Measurements from ENCODE around the gene MTURN.

Gene MTURN

DNA sequence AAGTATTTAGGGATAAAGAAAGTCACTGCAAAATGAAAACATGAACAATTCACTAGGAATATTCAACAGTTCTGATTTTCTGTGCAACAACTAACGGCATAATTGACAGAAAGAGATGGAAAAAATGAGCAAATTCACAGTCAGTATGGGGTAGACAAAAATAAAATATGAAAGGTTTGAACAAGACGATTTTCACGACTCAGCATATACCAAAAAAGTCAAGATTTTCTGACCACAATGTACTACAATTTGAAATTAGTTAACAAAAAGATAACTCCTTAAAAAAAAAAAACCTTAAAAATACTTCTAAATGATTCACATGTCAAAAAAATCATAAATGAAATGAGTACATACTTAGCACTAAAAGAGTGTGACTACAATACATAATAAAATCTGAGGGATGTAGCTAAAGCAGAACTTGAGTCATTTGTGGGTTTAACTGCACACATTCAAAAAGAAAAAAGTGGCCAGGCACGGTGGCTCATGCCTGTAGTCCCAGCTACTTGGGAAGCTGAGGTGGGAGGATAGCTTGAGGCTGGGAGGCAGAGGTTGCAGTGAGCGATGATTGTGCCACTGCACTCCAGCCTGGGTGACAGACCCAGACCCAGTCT lies 22.6 kb upstream of the MTURN start:
- Histone ChIP-seq H3K9me3 (ENCODE audit: control insufficient read depth, insufficient read depth, low read length) (peaks cover 6% of the 10 kb centered on the region; the same call in 1 of the 2 replicates), H3K36me3 (ENCODE audit: control insufficient read depth, insufficient read depth, low read length) (no peaks in the 10 kb centered on the region)

DNA sequence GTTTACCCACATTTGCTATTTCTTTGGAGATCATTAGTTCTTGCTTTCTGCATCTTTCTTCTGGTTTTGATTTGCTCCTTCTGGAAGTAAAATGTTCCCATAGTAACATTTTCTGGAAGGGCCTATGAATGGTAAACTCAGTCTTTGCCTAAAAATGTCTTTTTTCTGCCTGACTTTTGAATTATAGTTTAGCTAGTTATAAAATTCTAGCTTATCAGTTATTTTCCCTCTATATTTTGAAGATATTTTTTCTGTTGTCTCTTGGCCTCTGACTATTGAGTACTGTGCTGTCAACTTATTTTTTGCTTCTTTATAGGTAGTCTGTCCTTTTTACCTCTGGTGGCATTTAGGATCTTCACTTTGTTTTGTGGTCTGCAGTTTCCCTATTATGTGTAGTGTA lies 21.6 kb upstream of the MTURN start:
- no peaks in the 10 kb centered on the region for H3K4me1 ChIP-seq (ENCODE audit: control insufficient read depth, insufficient read depth, low read length)
- H3K36me3 ChIP-seq (ENCODE audit: control insufficient read depth, insufficient read depth, low read length) = no peaks in the 10 kb centered on the region
- no peaks in the 10 kb centered on the region for H3K27me3 ChIP-seq (ENCODE audit: control insufficient read depth, insufficient read depth, low read length)
- peaks cover 6% of the 10 kb centered on the region; the same call in 1 of the 2 replicates for H3K9me3 ChIP-seq (ENCODE audit: control insufficient read depth, insufficient read depth, low read length)
- no peak overlapping the region for H3K9ac ChIP-seq (ENCODE audit: low read depth, low read length)
- no peak overlapping the region for H3K27ac ChIP-seq (ENCODE audit: low read depth, low read length)
- H3K4me3 ChIP-seq (ENCODE audit: low read depth, low read length) = no peak overlapping the region

More for the DNA sequence above, 22.6 kb upstream of the MTURN start:
- Histone ChIP-seq H3K4me3 (ENCODE audit: low read depth, low read length) (no peak overlapping the region), H3K27ac (ENCODE audit: low read depth, low read length) (no peak overlapping the region), H3K4me1 (ENCODE audit: control insufficient read depth, insufficient read depth, low read length) (no peaks in the 10 kb centered on the region), H3K9ac (ENCODE audit: low read depth, low read length) (no peak overlapping the region), H3K27me3 (ENCODE audit: control insufficient read depth, insufficient read depth, low read length) (no peaks in the 10 kb centered on the region)

DNA sequence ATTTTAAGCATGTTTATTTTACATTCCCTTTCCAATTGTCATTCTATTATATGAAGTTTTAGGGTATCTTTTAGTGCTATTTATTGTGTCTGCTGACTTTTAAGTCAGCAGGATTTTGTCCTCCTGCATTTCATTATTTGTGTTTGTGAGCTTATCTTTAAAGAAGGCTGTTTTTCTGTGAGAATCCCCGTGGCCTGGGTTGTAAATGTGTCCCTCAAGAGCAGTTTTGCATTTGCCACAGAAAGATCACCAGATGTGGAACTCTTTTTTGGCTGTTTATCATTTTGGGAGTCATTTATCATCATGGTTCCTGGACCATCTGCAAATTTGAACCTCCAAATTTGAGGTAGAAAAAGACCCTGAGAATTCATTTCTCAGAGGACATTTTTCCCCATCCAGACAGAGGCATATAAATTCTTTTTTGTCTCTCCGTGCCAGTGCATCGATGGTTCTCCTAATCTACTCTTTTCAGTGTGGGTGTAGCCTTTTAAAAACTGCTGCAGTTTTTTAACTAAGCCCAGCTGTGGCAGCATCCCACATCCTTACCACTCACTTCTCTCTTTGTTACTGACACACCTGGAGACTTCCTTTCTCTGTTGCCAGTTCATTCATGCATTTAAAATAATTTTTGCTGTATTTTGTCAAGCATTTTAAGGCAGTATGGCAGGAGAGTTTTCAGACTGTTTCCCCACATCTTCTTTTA lies 20.1 kb upstream of the MTURN start:
- Histone ChIP-seq H3K4me1 (ENCODE audit: control insufficient read depth, insufficient read depth, low read length) (no peaks in the 10 kb centered on the region), H3K36me3 (ENCODE audit: control insufficient read depth, insufficient read depth, low read length) (no peaks in the 10 kb centered on the region), H3K27me3 (ENCODE audit: control insufficient read depth, insufficient read depth, low read length) (no peaks in the 10 kb centered on the region), H3K9me3 (ENCODE audit: control insufficient read depth, insufficient read depth, low read length) (peaks cover 6% of the 10 kb centered on the region; the same call in 1 of the 2 replicates), H3K27ac (ENCODE audit: low read depth, low read length) (no peak overlapping the region), H3K4me3 (ENCODE audit: low read depth, low read length) (no peak overlapping the region), H3K9ac (ENCODE audit: low read depth, low read length) (no peak overlapping the region)

DNA sequence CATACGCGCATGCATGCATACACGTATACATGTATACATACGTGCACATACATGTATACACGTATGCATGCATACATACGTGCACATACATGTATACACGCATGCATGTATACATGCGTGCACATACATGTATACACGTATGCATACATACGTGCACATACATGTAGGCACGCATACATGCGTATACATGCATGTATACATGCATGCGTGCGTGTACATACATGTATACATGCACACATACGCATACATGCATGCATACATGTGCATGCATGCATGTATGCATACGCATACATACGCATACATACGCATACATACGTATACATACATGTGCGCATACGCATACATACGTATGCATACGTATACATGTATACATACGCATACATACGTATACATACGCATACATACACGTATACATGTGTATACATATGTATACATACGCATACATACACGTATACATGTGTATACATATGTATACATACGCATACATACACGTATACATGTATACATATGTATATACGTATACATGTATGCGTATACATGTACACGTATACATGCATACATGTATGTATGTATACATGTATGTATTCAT lies 19.0 kb upstream of the MTURN start:
- H3K36me3 ChIP-seq (ENCODE audit: control insufficient read depth, insufficient read depth, low read length) = no peaks in the 10 kb centered on the region
- H3K9me3 ChIP-seq (ENCODE audit: control insufficient read depth, insufficient read depth, low read length) = peaks cover 6% of the 10 kb centered on the region; the same call in 1 of the 2 replicates
- H3K4me3 ChIP-seq (ENCODE audit: low read depth, low read length) = no peak overlapping the region
- H3K4me1 ChIP-seq (ENCODE audit: control insufficient read depth, insufficient read depth, low read length) = no peaks in the 10 kb centered on the region
- no peak overlapping the region for H3K9ac ChIP-seq (ENCODE audit: low read depth, low read length)
- no peaks in the 10 kb centered on the region for H3K27me3 ChIP-seq (ENCODE audit: control insufficient read depth, insufficient read depth, low read length)
- no peak overlapping the region for H3K27ac ChIP-seq (ENCODE audit: low read depth, low read length)

- Histone ChIP-seq H3K9ac (ENCODE audit: low read depth, low read length) (no peak overlapping the region), H3K27me3 (ENCODE audit: control insufficient read depth, insufficient read depth, low read length) (no peaks in the 10 kb centered on the region), H3K9me3 (ENCODE audit: control insufficient read depth, insufficient read depth, low read length) (peaks cover 6% of the 10 kb centered on the region; the same call in 1 of the 2 replicates), H3K27ac (ENCODE audit: low read depth, low read length) (no peak overlapping the region), H3K4me1 (ENCODE audit: control insufficient read depth, insufficient read depth, low read length) (no peaks in the 10 kb centered on the region), H3K36me3 (ENCODE audit: control insufficient read depth, insufficient read depth, low read length) (no peaks in the 10 kb centered on the region), H3K4me3 (ENCODE audit: low read depth, low read length) (no peak overlapping the region)
Observed at GRCh38 chr7:30116771-30117170, 18.0 kb upstream of the MTURN start.

DNA sequence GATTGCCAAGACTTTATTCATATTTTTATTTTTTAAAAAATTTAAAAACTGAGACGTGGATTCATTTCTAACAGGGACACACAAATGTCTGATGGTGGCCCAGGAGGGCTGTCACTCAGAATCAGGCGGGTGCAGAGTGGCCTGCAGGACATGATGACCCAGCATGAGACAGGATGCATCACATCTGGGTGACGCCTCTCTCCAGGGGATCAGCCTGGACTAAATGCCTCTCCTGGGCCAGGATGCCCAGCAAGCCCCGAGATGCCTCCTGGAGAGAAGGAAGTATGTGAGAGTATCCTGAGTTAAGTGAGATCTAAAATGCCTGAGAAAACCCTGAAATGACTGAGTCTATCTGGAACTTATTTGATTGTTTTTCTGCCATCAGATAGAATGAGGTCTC lies 16.9 kb upstream of the MTURN start:
- Histone ChIP-seq H3K9ac (ENCODE audit: low read depth, low read length) (no peak overlapping the region), H3K4me3 (ENCODE audit: low read depth, low read length) (no peak overlapping the region), H3K27ac (ENCODE audit: low read depth, low read length) (no peak overlapping the region), H3K36me3 (ENCODE audit: control insufficient read depth, insufficient read depth, low read length) (no peaks in the 10 kb centered on the region), H3K27me3 (ENCODE audit: control insufficient read depth, insufficient read depth, low read length) (no peaks in the 10 kb centered on the region), H3K4me1 (ENCODE audit: control insufficient read depth, insufficient read depth, low read length) (no peaks in the 10 kb centered on the region), H3K9me3 (ENCODE audit: control insufficient read depth, insufficient read depth, low read length) (peaks cover 6% of the 10 kb centered on the region; the same call in 1 of the 2 replicates)

DNA sequence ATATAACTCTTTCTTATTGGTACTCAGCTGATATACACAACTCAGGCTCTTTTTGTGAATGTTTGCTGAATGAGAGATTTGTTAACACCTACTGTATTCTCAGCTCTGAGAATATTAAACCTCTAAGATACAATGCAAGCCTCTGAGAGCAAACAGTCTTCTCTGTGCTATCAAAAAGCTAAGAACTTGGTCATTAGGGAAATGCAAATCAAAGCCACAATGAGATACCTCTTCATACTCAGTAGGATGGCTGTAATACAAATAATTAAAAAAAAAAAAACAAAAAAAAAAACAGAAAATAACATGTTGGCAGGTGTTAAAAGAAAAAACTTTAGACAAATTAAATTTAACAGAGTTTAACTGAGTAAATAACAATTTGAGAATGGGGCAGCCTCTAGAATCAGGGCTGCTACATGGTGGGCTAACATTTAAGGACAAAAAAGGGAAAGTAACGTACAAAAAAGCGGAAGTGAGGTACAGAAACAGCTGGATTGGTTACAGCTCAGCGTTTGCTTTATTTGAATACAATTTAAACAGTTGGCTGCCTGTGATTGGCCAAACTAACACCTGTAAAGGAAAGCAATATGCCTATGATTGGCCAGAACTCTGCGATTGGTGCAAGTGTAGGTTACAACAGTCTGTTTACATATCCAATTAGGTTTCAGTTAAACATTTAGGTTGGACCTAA lies 14.8 kb upstream of the MTURN start:
- H3K36me3 ChIP-seq (ENCODE audit: control insufficient read depth, insufficient read depth, low read length) = no peaks in the 10 kb centered on the region
- H3K4me1 ChIP-seq (ENCODE audit: control insufficient read depth, insufficient read depth, low read length) = no peaks in the 10 kb centered on the region
- H3K27me3 ChIP-seq (ENCODE audit: control insufficient read depth, insufficient read depth, low read length) = no peaks in the 10 kb centered on the region
- no peak overlapping the region for H3K9ac ChIP-seq (ENCODE audit: low read depth, low read length)
- H3K9me3 ChIP-seq (ENCODE audit: control insufficient read depth, insufficient read depth, low read length) = peaks cover 6% of the 10 kb centered on the region; the same call in 1 of the 2 replicates
- no peak overlapping the region for H3K4me3 ChIP-seq (ENCODE audit: low read depth, low read length)
- H3K27ac ChIP-seq (ENCODE audit: low read depth, low read length) = no peak overlapping the region

- Histone ChIP-seq H3K27ac (ENCODE audit: low read depth, low read length) (peak overlapping the region; percentile 56), H3K9me3 (ENCODE audit: control insufficient read depth, insufficient read depth, low read length) (no peaks in the 10 kb centered on the region), H3K27me3 (ENCODE audit: control insufficient read depth, insufficient read depth, low read length) (peaks cover 28% of the 10 kb centered on the region), H3K4me3 (ENCODE audit: low read depth, low read length) (peak overlapping the region; percentile 85), H3K4me1 (ENCODE audit: control insufficient read depth, insufficient read depth, low read length) (peaks cover 8% of the 10 kb centered on the region; the same call in 1 of the 2 replicates), H3K36me3 (ENCODE audit: control insufficient read depth, insufficient read depth, low read length) (no peaks in the 10 kb centered on the region; the same call in 1 of the 2 replicates), H3K9ac (ENCODE audit: low read depth, low read length) (no peak overlapping the region)
Observed at GRCh38 chr7:30133736-30134610, 813 bp upstream of the MTURN start.

- Histone ChIP-seq H3K27me3 (ENCODE audit: control insufficient read depth, insufficient read depth, low read length) (peaks cover 28% of the 10 kb centered on the region), H3K36me3 (ENCODE audit: control insufficient read depth, insufficient read depth, low read length) (no peaks in the 10 kb centered on the region), H3K27ac (ENCODE audit: low read depth, low read length) (peak overlapping the region; percentile 8)
Observed at GRCh38 chr7:30135301-30136116, 723 bp downstream of the MTURN start.

More at GRCh38 chr7:30135301-30136116, 723 bp downstream of the MTURN start:
- H3K4me1 ChIP-seq (ENCODE audit: control insufficient read depth, insufficient read depth, low read length) = peaks cover 8% of the 10 kb centered on the region; the same call in 1 of the 2 replicates
- H3K4me3 ChIP-seq (ENCODE audit: low read depth, low read length) = peak overlapping the region; percentile 85
- H3K9me3 ChIP-seq (ENCODE audit: control insufficient read depth, insufficient read depth, low read length) = no peaks in the 10 kb centered on the region
- H3K9ac ChIP-seq (ENCODE audit: low read depth, low read length) = peak overlapping the region; percentile 18; the same call in 1 of the 2 replicates
